GM19328 (cell line): Measurements from ENCODE around the gene COL5A2.

Experiments
- ATAC-seq: cut with Tn5 transposase; IDR thresholded peaks from one replicate; pipeline ENCODE4 v1.9.1; 2021; ENCODE audit warnings: mild to moderate bottlenecking, moderate library complexity; ENCODE audit not compliant: unreplicated experiment

The COL5A2 gene

GRCh38 chr2:189147989-189148388 is 31.6 kb downstream of the COL5A2 start:
- no peak for ATAC-seq

- no peak for ATAC-seq
Measured at GRCh38 chr2:189147361-189147760, 32.2 kb downstream of the COL5A2 start.

- no peak for ATAC-seq
Measured at GRCh38 chr2:189146553-189146952, 33.0 kb downstream of the COL5A2 start.

GRCh38 chr2:189144700-189145211 is 34.8 kb downstream of the COL5A2 start:
- ATAC-seq, result no peak

GRCh38 chr2:189143925-189144324 is 35.6 kb downstream of the COL5A2 start:
- no peak for ATAC-seq

GRCh38 chr2:189142893-189143759 is 36.4 kb downstream of the COL5A2 start:
- ATAC-seq, result peak; percentile 95

- no peak for ATAC-seq
Measured at GRCh38 chr2:189138800-189139199, 40.8 kb downstream of the COL5A2 start.

GRCh38 chr2:189137519-189137918 is 42.0 kb downstream of the COL5A2 start:
- no peak for ATAC-seq

- ATAC-seq, result no peak
Measured at GRCh38 chr2:189134485-189134884, 45.1 kb downstream of the COL5A2 start.

- no peak for ATAC-seq
Measured at GRCh38 chr2:189131991-189132390, 47.6 kb downstream of the COL5A2 start.

GRCh38 chr2:189129971-189130370 is 49.6 kb downstream of the COL5A2 start:
- no peak for ATAC-seq

- ATAC-seq, result no peak
Measured at GRCh38 chr2:189128970-189129369, 50.6 kb downstream of the COL5A2 start.

GRCh38 chr2:189127756-189128155 is 51.8 kb downstream of the COL5A2 start:
- no peak for ATAC-seq

- ATAC-seq, result no peak
Measured at GRCh38 chr2:189125195-189125594, 54.4 kb downstream of the COL5A2 start.

GRCh38 chr2:189124175-189124574 is 55.4 kb downstream of the COL5A2 start:
- ATAC-seq, result no peak

- no peak for ATAC-seq
Measured at GRCh38 chr2:189118386-189118785, 61.2 kb downstream of the COL5A2 start.

- no peak for ATAC-seq
Measured at GRCh38 chr2:189116979-189117378, 62.6 kb downstream of the COL5A2 start.

GRCh38 chr2:189116087-189116486 is 63.5 kb downstream of the COL5A2 start:
- no peak for ATAC-seq

GRCh38 chr2:189115126-189115525 is 64.4 kb downstream of the COL5A2 start:
- no peak for ATAC-seq

- no peak for ATAC-seq
Measured at GRCh38 chr2:189113963-189114362, 65.6 kb downstream of the COL5A2 start.

GRCh38 chr2:189111063-189111715 is 68.4 kb downstream of the COL5A2 start:
- no peak for ATAC-seq

- ATAC-seq, result peak; percentile 73
Measured at GRCh38 chr2:189109921-189110397, 69.6 kb downstream of the COL5A2 start.
